NCI-H524 (cell line): ENCODE data around the gene ZNF648.
A peak's percentile ranks its signal among the peaks of the same experiment; 100 is the strongest.
"Not testable (repeated sequence)": the region's sequence is repeated elsewhere in the genome, so short reads cannot be mapped to it uniquely, and the experiment has no call there.

Experiments
- DNase-seq, 2 experiments: peaks; one replicate each; lab custom pipeline; 2025; lab: John Stamatoyannopoulos, UW

The ZNF648 gene, protein sequence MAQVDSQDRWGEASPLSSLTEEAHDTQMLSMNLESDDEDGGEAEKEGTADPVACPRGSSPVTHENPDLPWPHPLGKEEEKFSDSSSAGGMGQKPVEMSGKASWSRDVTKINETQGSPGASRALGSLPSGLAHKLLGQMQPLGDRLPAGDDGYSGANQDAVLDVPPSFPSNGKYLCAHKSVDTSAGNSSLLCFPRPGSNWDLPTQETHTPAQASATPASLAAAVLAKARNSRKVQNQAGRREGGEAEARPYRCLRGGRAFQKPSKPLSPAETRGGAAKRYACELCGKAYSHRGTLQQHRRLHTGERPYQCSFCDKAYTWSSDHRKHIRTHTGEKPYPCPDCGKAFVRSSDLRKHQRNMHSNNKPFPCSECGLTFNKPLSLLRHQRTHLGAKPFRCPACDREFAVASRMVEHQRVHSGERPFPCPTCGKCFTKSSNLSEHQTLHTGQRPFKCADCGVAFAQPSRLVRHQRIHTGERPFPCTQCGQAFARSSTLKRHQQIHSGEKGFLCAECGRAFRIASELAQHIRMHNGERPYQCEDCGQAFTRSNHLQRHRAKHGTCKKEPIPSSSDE

DNA sequence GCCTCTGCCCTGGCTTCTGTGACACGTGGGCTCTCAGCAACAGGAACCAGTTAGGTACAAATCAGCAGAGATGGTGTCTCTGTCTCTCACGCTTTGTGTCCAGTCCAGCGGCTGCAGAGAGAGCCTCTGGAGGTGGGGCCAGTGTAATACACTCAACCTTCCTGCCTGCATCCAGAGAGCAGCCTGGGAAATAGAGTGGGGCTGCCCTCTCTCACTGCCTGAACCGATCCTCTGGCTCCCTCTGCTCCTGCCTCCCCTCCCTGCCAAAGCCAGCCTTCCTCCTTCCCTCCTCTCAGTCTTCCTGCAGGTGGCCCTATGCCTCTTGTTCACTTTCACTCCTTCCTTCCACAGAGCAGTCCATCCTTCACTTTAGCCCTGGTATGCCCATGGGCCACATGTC is at the start of gene ZNF648:
Gene ZNF648 (minus strand): TSS at position 119 of the 400 bp plus-strand sequence. CDS start 3,702 bp downstream, outside the sequence.
- DNase-seq, result no peak

DNA sequence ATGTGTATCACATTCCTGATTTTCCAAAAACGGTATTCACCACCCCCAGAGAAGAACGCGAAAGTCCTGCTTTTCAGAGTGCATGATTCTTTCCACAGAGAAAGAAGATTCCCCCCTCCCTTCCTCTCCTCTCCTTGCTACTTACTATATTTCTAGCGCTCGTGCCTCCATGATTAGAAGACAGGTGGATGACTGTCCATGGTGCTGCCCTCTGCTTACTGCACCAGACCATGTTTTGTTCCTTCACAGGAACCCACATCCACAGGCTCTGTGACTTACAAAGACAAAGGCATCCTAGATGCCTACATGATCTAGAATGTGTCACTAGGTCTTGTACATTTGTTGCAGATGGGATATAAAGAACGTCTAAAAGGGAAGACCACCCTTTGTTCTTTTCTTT is 49.1 kb upstream of the ZNF648 start:
- no peak for DNase-seq

DNA sequence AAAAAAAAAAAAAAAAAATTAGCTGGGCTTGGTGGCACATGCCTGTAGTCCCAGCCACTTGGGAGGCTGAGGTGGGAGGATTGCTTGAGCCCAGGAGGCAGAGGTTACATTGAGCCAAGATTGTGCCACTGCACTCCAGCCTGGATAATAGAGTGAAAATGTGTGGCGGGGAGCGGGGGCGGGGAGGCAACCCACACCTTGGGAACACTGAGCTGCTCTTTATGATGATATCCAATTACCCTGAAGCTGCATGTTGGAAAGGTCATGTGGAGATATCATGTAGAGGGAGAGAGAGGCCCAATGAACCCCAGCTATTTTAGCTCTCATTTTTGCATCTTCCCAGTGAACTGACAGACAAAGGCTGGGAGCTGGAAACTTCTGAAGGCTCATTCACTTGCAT is 48.3 kb upstream of the ZNF648 start:
- DNase-seq, result no peak

DNA sequence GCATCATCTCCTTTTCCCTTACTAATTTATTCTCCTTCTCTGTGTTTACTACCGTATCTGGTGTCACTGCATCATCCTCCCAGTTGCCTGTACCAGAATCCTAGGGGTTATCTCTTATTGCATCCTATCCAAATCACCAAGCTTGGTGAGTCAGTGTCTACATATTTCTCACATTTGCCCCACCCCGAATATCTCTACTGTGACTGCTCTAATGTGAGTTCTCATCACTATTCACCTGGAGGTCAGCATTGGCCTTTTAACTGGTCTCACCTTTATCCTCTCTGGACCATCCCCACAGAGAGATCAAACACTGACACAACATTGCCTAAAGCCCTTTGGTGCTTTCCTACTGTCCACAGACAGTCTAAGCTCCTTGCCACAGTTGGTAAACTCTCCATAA is 45.7 kb upstream of the ZNF648 start:
- no peak for DNase-seq

DNA sequence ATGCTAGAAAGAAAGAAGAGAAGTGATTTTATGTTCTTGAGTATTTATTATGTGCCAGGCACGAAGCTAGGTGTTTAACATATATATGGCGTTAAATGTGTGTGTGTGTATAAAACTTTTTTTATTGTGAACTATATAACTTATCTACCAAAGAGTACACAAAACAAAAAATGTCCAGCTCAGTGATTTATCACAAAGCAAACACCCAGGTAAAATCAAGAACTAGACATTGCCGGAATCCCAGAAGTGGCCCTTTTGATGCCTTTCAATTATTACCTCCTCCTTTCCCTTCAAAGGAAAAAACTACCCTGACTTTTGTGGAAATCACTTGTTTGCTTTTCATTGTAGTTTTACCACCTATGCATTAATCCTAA is 40.5 kb upstream of the ZNF648 start:
- no peak for DNase-seq

DNA sequence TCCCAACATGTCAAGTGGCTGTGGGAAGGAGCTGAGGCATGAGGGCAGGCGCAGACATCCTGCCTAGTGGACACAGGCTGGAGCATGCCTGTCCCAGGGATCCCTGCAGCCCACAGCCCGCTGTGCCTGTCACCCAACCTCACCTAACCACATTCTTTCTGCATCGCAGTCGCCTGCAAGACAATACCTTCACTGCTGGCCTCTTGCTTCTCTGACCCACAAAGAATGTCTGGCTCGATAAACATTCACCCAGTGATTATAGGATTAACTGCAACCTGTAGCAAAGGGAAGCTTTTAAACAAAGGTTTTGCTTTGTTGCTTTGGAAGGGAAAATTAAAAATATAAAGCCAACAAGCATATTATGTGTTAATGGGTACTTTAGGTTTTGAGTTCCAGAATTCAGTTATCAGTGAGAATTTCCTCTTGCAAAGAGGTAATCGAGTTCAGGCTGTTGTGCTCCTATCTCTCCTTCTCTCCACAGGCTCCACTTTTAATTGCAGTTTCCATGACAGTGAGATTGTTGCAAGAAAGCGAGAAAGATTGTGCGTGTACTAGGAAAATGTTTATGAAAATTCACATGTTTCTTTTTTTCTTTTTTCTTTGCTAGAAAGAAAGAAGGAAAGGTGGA is 40.0 kb upstream of the ZNF648 start:
- DNase-seq, result no peak

DNA sequence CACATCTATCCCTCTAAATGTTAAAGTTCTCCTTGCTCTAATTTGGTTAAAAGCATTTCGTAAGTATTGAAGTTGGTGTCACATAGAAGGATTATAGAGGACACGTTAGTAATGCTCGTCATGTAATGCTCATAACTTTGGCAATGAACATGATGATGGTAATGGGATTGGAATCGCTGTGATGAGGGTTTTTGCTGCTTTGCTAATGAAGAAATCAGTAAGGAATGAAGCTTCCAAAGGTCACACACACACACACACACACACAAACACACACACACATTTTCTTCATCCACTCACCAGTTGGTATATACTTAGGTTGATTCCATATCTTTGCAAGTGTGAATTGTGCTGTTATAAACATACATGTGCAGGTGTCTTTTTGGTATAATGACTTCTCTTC is 36.8 kb upstream of the ZNF648 start:
- DNase-seq, result no peak

DNA sequence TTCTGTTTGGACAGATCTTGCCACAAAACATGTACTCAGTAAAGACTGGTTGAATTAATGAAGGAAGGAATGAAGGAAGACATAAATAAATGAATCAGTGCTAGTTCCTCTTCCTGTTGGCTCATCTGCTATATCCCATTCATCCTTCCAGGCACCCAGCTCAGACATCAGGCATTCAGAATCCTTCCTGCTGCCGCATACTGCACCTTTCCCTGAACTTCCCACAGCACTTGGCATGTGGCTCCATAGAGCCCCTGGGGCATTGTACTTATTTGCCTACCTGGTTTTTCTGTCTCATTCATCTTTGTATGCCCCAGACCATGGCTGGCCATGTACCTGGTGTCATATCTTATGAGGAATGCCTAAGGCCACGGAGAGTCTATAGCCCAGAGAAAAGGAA is 34.4 kb upstream of the ZNF648 start:
- no peak for DNase-seq

DNA sequence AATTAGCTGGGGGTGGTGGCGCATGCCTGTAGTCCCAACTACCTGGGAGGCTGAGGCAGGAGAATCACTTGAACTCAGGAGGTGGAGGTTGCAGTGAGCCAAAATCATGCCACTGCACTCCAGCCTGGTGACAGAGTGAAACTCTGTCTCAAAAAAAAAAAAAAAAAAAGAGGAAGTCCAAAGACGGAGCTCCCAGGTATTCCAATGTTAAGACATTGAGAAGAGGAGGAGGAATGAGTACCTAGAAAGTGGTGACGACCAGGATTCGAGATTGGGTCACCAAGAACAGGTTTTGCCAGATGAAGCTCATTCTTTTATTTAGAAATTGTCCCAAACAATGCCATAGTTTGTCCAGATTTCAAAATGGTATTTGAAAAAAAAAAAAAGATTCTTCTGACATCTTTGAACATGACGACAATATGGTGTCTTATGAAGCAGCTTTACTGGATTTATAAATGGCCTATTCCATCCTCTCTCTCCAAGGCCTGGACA is 33.0 kb upstream of the ZNF648 start:
- DNase-seq, result not testable (repeated sequence)

DNA sequence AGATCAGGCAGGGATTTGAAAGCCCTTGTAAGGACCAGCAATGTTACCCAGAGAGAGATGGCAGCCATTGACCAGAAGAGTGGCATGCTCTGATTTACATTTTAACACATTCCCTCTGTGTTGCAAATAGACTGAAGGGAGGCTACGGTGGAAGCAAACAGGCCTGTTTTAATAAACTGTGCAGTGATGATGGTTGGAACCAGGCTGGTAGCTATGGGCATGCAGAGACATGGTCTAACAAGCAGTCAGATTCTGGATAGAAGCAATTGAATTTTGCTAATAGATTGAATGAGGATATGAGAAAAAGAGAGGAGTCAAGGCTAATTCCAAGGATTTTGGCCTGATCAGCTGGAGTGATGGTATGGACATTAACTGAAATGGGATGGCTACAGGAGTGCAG is 32.3 kb upstream of the ZNF648 start:
- DNase-seq, result no peak

DNA sequence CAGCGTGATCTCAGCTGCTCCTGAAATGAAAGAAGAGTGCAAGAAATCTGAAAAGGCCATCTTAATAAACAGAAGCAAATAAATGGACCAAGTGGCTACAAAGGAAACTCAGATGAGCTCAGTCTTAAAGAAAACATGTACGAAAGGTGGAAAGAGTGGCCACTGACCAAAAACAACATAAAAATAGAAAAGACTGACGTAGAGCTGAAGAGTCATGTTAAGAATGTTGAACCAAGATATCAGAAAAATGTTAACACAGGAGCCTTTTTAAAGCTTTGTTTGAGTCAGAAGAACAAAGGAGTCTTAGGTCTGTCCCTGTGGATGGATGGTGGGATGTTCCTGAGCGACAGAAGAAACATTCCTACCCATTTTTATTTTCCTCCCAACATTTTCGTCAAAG is 30.8 kb upstream of the ZNF648 start:
- DNase-seq, result no peak

DNA sequence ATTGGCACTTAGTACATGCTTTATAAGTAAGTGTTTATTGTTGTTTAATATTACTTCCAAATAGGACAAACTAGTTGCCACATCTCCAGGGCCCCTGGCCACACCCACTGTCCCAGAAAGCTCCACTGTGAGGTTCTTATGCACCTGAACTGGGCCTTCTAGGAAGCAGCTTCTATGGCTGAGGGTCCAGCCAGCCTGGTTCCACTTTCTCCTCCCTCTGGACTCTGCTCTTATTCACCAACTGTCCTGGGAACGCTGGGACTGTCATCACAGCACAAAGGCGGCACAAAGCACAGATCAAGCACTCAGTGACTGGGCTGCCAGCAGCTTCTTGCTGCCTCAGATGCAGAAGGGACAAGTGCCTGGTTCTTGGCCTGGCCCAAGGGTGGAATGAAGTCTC is 29.6 kb upstream of the ZNF648 start:
- no peak for DNase-seq

DNA sequence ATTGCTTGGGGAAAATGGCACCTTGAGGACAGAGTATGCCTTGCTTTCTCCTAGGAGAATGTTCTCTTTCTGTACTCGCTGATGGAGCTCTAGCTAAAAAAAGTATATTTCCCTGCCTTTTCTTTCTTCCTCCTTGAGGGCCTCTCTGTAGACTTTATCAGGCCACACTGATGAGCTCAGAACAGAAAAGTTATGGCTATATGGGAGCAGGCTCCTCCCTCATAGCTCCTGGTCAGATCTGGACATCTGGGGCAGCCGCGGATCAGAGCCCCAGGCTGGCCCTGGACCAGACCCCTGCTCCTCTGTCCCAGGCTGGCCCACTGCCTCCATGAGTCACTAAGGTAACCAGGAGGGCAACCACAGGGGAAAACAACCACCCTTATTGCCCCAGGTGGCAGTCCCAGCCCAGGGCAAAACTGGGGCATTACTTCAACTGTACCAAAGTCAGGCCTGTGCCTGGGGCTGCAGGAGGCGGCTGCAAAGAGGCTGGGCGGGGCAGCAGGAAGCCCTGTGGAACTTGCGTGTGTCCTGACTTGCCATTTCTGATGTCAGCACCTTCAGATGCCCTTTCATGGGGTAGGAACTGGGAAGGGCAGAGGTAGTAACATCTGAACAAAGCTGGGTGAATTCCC is 26.3 kb upstream of the ZNF648 start:
- no peak for DNase-seq

DNA sequence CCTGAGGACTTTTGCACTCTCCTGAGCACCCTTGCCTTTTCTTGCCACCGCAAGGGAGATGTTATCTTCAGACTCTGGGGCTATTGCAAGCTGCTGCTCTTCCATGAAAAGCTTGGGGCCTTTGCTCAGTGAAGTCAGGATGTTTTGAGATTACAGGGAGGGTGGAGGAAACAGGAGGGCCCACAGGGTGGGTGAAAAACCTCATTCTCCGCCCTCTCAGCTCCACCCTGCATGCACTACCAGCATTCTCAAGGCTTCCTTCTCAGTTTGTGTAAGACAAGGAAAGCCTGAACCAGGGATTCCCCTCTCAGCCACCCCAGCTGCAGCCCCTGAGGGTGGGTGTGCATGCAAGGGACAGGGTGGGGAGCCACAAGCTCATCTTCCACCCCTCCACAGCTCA is 25.8 kb upstream of the ZNF648 start:
- DNase-seq, result no peak

DNA sequence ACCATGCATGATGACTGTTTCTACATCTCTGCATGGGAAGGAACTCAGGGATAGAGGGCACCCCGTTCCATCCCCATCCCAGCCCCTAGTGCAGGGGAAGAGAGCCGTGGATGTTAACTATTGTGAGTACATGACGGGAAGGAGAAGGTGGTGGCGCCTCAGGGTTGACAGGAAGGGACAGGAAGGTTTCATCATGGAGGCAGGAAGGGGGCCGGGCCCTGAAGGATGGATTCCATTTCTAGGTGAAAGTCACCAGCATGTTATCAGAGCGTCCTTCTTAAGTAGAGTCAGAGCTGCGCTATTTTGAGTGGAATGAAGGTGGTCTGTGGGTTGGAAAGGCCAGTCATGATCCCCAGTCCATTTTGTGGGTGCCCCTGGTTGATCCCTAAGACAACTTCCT is 25.1 kb upstream of the ZNF648 start:
- DNase-seq, result no peak

DNA sequence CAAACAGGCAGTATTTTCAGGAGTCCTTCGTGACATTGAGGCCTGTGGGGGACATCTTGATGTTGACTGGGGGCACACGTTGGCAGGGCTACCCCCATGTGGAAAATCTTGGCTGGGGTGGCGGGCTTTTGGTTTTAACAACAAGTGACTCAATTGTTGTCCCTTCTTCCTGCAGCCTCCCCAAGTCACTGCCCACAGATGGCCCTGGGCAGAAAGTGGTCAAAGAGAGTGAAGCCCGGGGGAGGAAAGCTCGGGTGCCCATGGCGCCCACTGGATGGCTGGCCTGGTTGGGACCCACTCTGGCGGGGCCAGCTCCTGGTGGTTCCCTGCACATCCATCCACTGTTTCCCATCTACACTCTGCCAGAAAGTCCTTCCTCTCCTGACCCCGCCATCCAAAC is 24.6 kb upstream of the ZNF648 start:
- no peak for DNase-seq

DNA sequence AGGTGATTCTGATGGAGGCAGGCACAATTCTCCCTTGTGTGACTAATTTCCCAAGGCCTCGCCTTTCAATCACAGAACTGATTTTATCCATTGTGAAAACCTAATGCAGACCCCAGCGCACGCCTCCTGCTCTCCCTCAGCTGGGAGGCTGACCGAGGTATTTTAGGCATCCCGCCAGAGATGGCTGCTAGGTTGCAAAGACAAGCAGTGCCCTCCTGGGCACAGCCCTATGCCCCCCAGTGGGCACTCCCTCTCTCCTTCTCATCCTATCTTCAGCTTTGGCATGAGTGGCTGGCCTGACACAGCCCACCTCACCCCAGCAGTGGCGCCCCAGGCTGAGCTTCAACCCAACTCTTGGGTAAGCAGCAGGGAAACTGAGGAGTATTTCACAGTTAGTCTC is 24.2 kb upstream of the ZNF648 start:
- DNase-seq, result no peak

DNA sequence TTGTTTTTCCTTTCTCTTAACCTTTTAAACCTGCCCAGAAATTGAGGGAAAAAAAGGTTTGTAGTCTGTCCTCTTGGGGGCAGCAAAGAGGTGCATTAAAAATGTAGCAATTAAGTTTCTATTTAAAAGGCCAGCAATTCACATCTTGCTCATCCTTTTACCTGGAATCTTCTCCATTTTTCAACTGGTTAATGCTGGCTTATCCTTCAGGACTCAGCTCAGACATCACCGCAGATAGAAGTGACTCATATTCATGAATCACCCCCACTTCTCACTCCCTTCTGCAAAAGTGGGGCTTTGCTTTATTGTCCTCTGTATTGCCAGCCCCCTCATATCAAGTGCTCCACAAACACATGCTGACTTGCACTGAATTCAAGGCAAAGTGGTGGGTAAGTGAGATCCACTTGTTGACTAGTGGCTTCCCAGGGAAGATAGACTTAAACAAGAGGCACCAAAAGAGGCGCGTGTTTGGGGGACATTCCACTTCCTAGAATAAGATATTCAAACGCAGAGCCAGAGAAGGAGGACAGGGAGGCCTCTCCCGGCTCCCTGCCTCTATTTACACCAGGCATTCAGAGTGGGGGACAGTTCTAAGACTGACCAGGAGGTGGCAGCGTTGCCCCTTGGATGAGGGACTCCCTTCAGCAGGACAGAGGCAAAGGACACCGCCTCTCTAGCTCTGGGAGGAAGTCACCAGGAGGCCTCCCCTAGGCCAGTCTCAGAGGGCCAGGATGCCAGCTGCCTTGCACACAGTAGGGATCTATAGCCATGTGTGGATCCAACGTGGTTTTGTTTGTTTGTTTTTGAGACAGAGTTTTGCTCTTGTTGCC is 23.2 kb upstream of the ZNF648 start:
- DNase-seq, result peak; percentile 32 to 73

DNA sequence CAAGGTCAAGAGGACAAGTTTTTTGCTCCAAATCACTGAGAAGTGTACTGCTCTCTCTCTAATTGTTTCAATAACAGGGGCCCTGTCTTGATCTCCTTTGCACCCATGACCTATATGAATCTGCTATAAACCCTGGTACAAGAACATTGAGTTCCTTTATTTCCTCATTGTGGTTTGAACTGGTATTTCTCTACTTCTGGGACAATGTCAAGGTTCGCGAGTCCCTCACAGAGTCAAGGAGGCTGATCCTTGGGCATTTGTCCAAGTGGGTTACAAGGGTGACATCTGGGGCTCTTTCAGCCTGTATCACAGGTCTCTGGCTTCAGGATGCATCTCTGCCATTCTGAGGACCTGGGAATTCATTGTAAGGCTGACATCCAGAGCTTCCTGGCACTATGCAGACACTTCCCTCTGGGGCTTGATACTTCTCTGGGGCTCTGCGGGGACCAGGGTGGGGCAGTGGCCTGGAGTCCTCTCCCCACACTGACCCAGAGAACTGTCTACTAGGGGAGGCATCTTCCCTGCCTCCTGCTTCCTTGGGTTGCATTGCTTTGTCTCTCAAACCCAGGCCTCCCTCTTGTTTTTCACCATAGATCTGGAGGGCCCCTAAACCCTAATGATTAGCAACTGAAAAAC is 22.5 kb upstream of the ZNF648 start:
- DNase-seq, result no peak

DNA sequence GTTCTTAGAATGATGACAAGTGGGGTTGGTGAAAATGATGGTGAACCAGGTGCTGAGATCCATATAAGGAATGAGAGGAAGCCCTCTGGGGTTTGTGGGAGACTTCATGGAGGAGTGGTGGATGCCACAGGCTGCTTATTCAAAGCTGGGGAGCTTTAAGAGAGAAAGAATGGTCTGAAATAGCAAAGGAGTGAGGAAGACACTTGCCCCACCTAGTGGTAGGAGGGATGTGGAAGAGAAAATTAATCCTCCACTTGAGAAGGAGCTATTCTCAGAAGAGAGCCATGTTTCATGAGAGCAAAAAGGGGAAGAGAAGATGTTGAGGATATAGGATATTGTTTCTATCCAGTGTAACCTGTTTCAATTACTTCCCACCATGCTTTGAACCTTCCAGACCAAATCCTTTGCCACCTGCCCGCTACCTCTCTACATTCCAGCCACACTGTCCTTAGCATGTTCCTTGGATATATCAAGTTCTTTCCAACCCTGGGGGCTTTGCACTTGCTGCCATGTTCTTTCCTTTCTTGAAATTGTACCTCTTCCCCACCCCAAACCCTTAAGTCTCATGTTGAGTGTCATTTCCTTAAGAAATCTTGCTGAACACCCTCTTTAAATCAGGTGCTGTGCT is 19.6 kb upstream of the ZNF648 start:
- peak; percentile 25 to 62 for DNase-seq

DNA sequence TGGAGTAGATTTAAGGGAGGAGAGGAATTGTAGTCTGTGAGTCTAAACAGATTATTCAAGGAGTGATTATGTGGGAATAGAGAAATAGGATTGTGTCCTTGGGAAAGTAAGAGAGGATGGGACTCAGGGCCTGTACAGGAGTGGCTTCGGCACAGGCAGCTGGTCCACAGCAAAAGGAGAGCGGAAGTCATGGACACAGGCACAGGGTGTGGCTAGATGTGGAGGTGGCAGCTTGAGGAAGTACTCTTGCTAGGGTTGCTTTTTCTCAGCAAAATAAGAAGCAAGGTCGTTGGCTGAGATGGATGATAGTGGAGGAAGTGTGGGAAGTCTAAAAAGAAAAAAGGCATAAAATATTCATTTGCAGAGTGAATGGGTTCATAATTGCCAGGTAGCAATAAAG is 18.5 kb upstream of the ZNF648 start:
- no peak for DNase-seq
